ENCODE data around the gene CDH13.

CDH13 gene

GRCh38 chr16:82633964-82634600 lies 7.3 kb downstream of the CDH13 start:
- Mint-ChIP-seq H3K9me3 (no peaks in the 10 kb centered on the region), H3K27ac (no peak overlapping the region), H3K4me1 (peaks cover 33% of the 10 kb centered on the region)

GRCh38 chr16:82634955-82635610 lies 8.3 kb downstream of the CDH13 start:
- H3K27ac Mint-ChIP-seq: peak overlapping the region; percentile 29
- H3K9me3 Mint-ChIP-seq: no peaks in the 10 kb centered on the region
- H3K36me3 Mint-ChIP-seq (ENCODE audit: low read depth): no peaks in the 10 kb centered on the region
- peaks cover 4% of the 10 kb centered on the region for H3K27me3 Mint-ChIP-seq (ENCODE audit: low read depth, poor library complexity)
- peaks cover 33% of the 10 kb centered on the region for H3K4me1 Mint-ChIP-seq
- no peak for TF ChIP-seq CTCF (IDR thresholded peaks at IDR 0.05)
- DNase-seq: no peak
- no peak overlapping the region for H3K4me3 Mint-ChIP-seq

More at GRCh38 chr16:82633964-82634600, 7.3 kb downstream of the CDH13 start:
- peaks cover 8% of the 10 kb centered on the region for H3K27me3 Mint-ChIP-seq (ENCODE audit: low read depth, poor library complexity)
- no peak for TF ChIP-seq CTCF (IDR thresholded peaks at IDR 0.05)
- no peaks in the 10 kb centered on the region for H3K36me3 Mint-ChIP-seq (ENCODE audit: low read depth)
- DNase-seq: no peak
- no peak overlapping the region for H3K4me3 Mint-ChIP-seq

GRCh38 chr16:82636485-82636884 lies 9.7 kb downstream of the CDH13 start:
- H3K4me1 Mint-ChIP-seq: peaks cover 33% of the 10 kb centered on the region
- no peak for TF ChIP-seq CTCF (IDR thresholded peaks at IDR 0.05)
- H3K27me3 Mint-ChIP-seq (ENCODE audit: low read depth, poor library complexity): peaks cover 7% of the 10 kb centered on the region
- no peak overlapping the region for H3K4me3 Mint-ChIP-seq
- H3K9me3 Mint-ChIP-seq: no peaks in the 10 kb centered on the region
- no peak overlapping the region for H3K27ac Mint-ChIP-seq
- DNase-seq: no peak
- H3K36me3 Mint-ChIP-seq (ENCODE audit: low read depth): no peaks in the 10 kb centered on the region

- Mint-ChIP-seq H3K9me3 (no peaks in the 10 kb centered on the region), H3K36me3 (ENCODE audit: low read depth) (no peaks in the 10 kb centered on the region), H3K4me3 (no peak overlapping the region), H3K27ac (no peak overlapping the region), H3K4me1 (peaks cover 35% of the 10 kb centered on the region), H3K27me3 (ENCODE audit: low read depth, poor library complexity) (peaks cover 7% of the 10 kb centered on the region)
- no peak for DNase-seq
- TF ChIP-seq CTCF (IDR thresholded peaks at IDR 0.05): no peak
Observed at GRCh38 chr16:82636958-82637357, 10.2 kb downstream of the CDH13 start.

GRCh38 chr16:82638095-82638798 lies 11.5 kb downstream of the CDH13 start:
- H3K36me3 Mint-ChIP-seq (ENCODE audit: low read depth): no peaks in the 10 kb centered on the region
- H3K4me3 Mint-ChIP-seq: no peak overlapping the region
- no peak for TF ChIP-seq CTCF (IDR thresholded peaks at IDR 0.05)
- peaks cover 43% of the 10 kb centered on the region for H3K4me1 Mint-ChIP-seq
- H3K27me3 Mint-ChIP-seq (ENCODE audit: low read depth, poor library complexity): peaks cover 7% of the 10 kb centered on the region
- no peak overlapping the region for H3K27ac Mint-ChIP-seq
- H3K9me3 Mint-ChIP-seq: no peaks in the 10 kb centered on the region
- no peak for DNase-seq

Data from nephron progenitor cell (in vitro differentiated cells).